GM23338 (cell line): ENCODE results near the gene ROPN1L. TPM values are rescaled to one million over a fixed set of nuclear protein-coding genes. Genes with fewer than 3 reads are reported as not detected.
A peak's percentile ranks its signal among the peaks of the same experiment; 100 is the strongest.
"Not testable (repeated sequence)": the region's sequence is repeated elsewhere in the genome, so short reads cannot be mapped to it uniquely, and the experiment has no call there.

Experiments used
- ATAC-seq: fragments of 200-7000 bp; cut with Tn5 transposase; 3 replicates; pipeline ENCODE4 v1.9.1; 2020
- DNase-seq: peaks from one replicate; pipeline ENCODE4 v3.0.0-alpha.2; 2015; ENCODE audit warnings: low spot score
- H2AFZ ChIP-seq: fragments of 200-600 bp; sonication (generic); 2 replicates; pipeline ENCODE4 v1.8.0; 2016; ENCODE audit warnings: antibody characterized with exemption, mild to moderate bottlenecking, moderate library complexity
- H3F3A ChIP-seq: fragments of 200-600 bp; sonication (generic); replicated peaks from 2 replicates; pipeline ENCODE4 v1.8.0; 2017; ENCODE audit warnings: antibody characterized with exemption, mixed run types, low read depth
- H3K27ac ChIP-seq: fragments of 200-600 bp; sonication (generic); 2 replicates; pipeline ENCODE4 v1.6.1; 2016; ENCODE audit warnings: low read depth
- H3K27me3 ChIP-seq: fragments of 200-600 bp; sonication (generic); 2 replicates; pipeline ENCODE4 v1.8.0; 2016; ENCODE audit warnings: mild to moderate bottlenecking, mixed run types, moderate library complexity; ENCODE audit not compliant: insufficient read depth
- H3K36me3 ChIP-seq: fragments of 200-600 bp; sonication (generic); 2 replicates; pipeline ENCODE4 v1.8.0; 2016; ENCODE audit warnings: mild to moderate bottlenecking; ENCODE audit not compliant: insufficient read depth
- H3K4me1 ChIP-seq: fragments of 200-600 bp; sonication (generic); 2 replicates; pipeline ENCODE4 v1.8.0; 2016; ENCODE audit warnings: mild to moderate bottlenecking, moderate library complexity; ENCODE audit not compliant: insufficient read depth
- H3K4me2 ChIP-seq: fragments of 200-600 bp; sonication (generic); 2 replicates; pipeline ENCODE4 v1.7.1; 2017; ENCODE audit warnings: mixed run types
- H3K4me3 ChIP-seq: fragments of 200-600 bp; sonication (generic); 2 replicates; pipeline ENCODE4 v1.6.1; 2016; ENCODE audit warnings: mixed run types
- H3K79me2 ChIP-seq: fragments of 200-600 bp; sonication (generic); replicated peaks from 2 replicates; pipeline ENCODE4 v1.8.0; 2017; ENCODE audit warnings: mild to moderate bottlenecking; ENCODE audit not compliant: insufficient read depth
- H3K9me2 ChIP-seq: fragments of 200-600 bp; sonication (generic); 2 replicates; pipeline ENCODE4 v1.8.0; 2017; ENCODE audit not compliant: insufficient read depth
- H4K20me1 ChIP-seq: fragments of 200-600 bp; sonication (generic); replicated peaks from 2 replicates; pipeline ENCODE4 v1.8.0; 2017; ENCODE audit warnings: mild to moderate bottlenecking; ENCODE audit not compliant: insufficient read depth
- H3K27ac Mint-ChIP-seq: 2 replicates; pipeline ENCODE4 v1.8.0; 2020; ENCODE audit warnings: inconsistent platforms, mild to moderate bottlenecking, moderate library complexity, mixed read lengths
- H3K27me3 Mint-ChIP-seq: 3 replicates; pipeline ENCODE4 v1.8.0; 2022; ENCODE audit warnings: low read depth, mild to moderate bottlenecking, moderate library complexity, mixed read lengths, inconsistent platforms; ENCODE audit not compliant: insufficient read depth, poor library complexity
- H3K36me3 Mint-ChIP-seq: 3 replicates; pipeline ENCODE4 v1.8.0; 2021; ENCODE audit warnings: low read depth, mild to moderate bottlenecking, inconsistent platforms, moderate library complexity, mixed read lengths
- H3K4me1 Mint-ChIP-seq: 3 replicates; pipeline ENCODE4 v1.8.0; 2020; ENCODE audit warnings: mild to moderate bottlenecking, inconsistent platforms, mixed read lengths
- H3K4me3 Mint-ChIP-seq: 3 replicates; pipeline ENCODE4 v1.8.0; 2021; ENCODE audit warnings: moderate library complexity, mild to moderate bottlenecking, inconsistent platforms, mixed read lengths
- H3K9me3 Mint-ChIP-seq: 3 replicates; pipeline ENCODE4 v1.8.0; 2020; ENCODE audit warnings: moderate library complexity, mild to moderate bottlenecking, inconsistent platforms, mixed read lengths
- EZH2 ChIP-seq: fragments of 200-600 bp; sonication (generic); IDR thresholded peaks from one replicate; pipeline ENCODE4 v1.8.0; 2017; ENCODE audit warnings: antibody characterized with exemption, mild to moderate bottlenecking, low read depth; ENCODE audit not compliant: unreplicated experiment
- POLR2AphosphoS5 ChIP-seq: IDR thresholded peaks from 2 replicates; pipeline ENCODE4 v1.6.1; 2016; ENCODE audit warnings: antibody characterized with exemption, low read depth
- STAT1 ChIP-seq: IDR thresholded peaks from one replicate; pipeline ENCODE4 v1.6.1; 2016; ENCODE audit warnings: antibody characterized with exemption; ENCODE audit not compliant: unreplicated experiment
- ZNF114 ChIP-seq: fragments of 250-450 bp; sonication (Bioruptor Pico); IDR thresholded peaks from 2 replicates; pipeline ENCODE4 v1.5.0; 2020; ENCODE audit warnings: mild to moderate bottlenecking, moderate library complexity
- long read RNA-seq: library from polyadenylated mRNA; unstranded; transcript quantifications from one replicate; pipeline ENCODE4 v2.0.0, GENCODE V29; 2020; ENCODE audit not compliant: unreplicated experiment
- polyA plus RNA-seq: library from polyadenylated mRNA; unstranded; fragments of >200 nt; fragmentation: Nextera tagmentation; extraction: Ambion mirVana; gene quantifications from 2 replicates; pipeline ENCODE4 v1.2.1, GENCODE V29; 2016
- total RNA-seq: library from RNA; depleted of rRNA; stranded (reverse); fragments of >200 nt; shearing (Covaris generic); gene quantifications from 2 replicates; pipeline ENCODE4 v1.2.3, GENCODE V29; 2014; rRNA removed
- TF ChIP-seq, protein P1 (sequence below), 2 experiments: fragments of 200-600 bp in 1 of 2; sonication (generic) in 1 of 2; conservative IDR thresholded peaks; 2 replicates each; pipeline versions ENCODE4 v1.5.1 to v1.6.1; 2016 to 2017; ENCODE audit warnings: antibody characterized with exemption in 2 of 2, low read depth in 2 of 2, mild to moderate bottlenecking in 2 of 2, moderate library complexity in 1 of 2

ROPN1L gene
- total RNA-seq: 1.0 TPM in 1 of 2 replicates, not detected in the other
- 0.57 TPM in 1 of 2 replicates, not detected in the other for polyA plus RNA-seq
- long read RNA-seq, partial matches to known transcripts: 0 of 1 reads
- long read RNA-seq, other reads (novel, unspliced or antisense): 1 of 1 reads

DNA sequence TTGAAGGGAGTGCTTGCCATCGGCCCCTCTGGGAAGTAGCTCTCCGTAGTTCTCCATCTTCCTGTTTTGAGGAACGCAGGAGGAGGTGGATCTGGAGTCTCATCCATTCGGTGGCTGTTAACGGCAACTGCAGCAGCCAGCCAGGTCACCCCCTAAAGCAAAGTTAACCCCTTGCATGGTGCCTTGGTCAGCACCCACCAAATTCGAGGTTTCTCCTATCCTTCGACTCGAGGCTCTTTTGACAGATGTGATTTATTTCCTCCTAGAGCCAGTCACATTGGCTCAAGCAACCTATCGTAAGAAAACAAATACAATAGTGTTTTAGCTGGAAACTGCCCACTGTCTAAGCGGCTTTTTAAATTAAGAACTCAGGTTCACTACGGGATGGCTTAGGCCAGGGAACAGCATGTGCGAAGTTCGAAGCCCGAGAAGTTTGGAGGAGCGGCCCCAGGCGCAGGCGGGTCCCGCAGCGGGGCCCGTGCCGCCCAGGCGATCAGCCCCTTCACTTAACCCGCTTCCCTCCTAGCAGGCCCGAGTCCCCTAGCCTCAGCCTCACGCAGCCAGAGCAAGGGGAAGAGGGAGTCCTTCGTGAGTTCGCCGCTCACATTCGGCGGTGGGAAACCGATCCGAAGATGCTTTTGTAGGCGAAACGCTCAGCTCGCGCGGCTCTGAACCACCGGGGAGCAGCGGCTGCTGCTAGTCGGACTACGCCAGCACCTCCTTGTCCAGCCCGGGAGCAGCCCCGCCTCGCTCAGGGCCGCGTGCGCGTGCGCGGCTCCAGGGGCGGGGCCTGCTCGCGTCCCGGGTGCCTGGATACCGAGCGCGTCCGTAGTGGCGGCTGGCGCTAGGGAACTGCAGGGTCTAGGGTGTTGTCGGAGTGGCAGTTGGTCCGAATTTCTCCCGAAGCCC lies at the start of gene ROPN1L:
Gene ROPN1L, plus strand, starts transcription at position 797 of the 909 bp plus-strand sequence. CDS start 289 bp downstream, outside the sequence.
- Histone ChIP-seq H3K36me3 (no peaks in the 10 kb centered on the region), H3K4me3 (peak within 1 kb of the TSS; percentile 85), H3K27me3 (peaks cover 20% of the 10 kb centered on the region), H3K4me2 (peak within 1 kb of the TSS; percentile 85), H4K20me1 (peaks cover 3% of the 10 kb centered on the region; the same call in 1 of the 2 replicates), H3K4me1 (peaks cover 3% of the 10 kb centered on the region; the same call in 1 of the 2 replicates), H2AFZ (peak within 1 kb of the TSS; percentile 92), H3K27ac (no peak within 1 kb of the TSS), H3K9me2 (no peaks in the 10 kb centered on the region), H3K79me2 (no peaks in the 10 kb centered on the region), H3F3A (peaks cover 14% of the 10 kb centered on the region)
- ATAC-seq (peak; percentile 94), DNase-seq (peak; percentile 93)
- Mint-ChIP-seq H3K27me3 (peaks cover 13% of the 10 kb centered on the region), H3K27ac (no peak within 1 kb of the TSS), H3K4me3 (peak within 1 kb of the TSS; percentile 80), H3K36me3 (no peaks in the 10 kb centered on the region), H3K9me3 (no peaks in the 10 kb centered on the region), H3K4me1 (peaks cover 4% of the 10 kb centered on the region; the same call in 1 of the 3 replicates)
- TF ChIP-seq POLR2AphosphoS5 (peak; percentile 70), EZH2 (peak; percentile 23), ZNF114 (CRISPR knock-in tag) (no peak), STAT1 (no peak)
- TF ChIP-seq, protein P1, sequence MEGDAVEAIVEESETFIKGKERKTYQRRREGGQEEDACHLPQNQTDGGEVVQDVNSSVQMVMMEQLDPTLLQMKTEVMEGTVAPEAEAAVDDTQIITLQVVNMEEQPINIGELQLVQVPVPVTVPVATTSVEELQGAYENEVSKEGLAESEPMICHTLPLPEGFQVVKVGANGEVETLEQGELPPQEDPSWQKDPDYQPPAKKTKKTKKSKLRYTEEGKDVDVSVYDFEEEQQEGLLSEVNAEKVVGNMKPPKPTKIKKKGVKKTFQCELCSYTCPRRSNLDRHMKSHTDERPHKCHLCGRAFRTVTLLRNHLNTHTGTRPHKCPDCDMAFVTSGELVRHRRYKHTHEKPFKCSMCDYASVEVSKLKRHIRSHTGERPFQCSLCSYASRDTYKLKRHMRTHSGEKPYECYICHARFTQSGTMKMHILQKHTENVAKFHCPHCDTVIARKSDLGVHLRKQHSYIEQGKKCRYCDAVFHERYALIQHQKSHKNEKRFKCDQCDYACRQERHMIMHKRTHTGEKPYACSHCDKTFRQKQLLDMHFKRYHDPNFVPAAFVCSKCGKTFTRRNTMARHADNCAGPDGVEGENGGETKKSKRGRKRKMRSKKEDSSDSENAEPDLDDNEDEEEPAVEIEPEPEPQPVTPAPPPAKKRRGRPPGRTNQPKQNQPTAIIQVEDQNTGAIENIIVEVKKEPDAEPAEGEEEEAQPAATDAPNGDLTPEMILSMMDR (conservative IDR thresholded peaks at IDR 0.05; ENCODE audit: low read depth in 2 of 2): no peak

DNA sequence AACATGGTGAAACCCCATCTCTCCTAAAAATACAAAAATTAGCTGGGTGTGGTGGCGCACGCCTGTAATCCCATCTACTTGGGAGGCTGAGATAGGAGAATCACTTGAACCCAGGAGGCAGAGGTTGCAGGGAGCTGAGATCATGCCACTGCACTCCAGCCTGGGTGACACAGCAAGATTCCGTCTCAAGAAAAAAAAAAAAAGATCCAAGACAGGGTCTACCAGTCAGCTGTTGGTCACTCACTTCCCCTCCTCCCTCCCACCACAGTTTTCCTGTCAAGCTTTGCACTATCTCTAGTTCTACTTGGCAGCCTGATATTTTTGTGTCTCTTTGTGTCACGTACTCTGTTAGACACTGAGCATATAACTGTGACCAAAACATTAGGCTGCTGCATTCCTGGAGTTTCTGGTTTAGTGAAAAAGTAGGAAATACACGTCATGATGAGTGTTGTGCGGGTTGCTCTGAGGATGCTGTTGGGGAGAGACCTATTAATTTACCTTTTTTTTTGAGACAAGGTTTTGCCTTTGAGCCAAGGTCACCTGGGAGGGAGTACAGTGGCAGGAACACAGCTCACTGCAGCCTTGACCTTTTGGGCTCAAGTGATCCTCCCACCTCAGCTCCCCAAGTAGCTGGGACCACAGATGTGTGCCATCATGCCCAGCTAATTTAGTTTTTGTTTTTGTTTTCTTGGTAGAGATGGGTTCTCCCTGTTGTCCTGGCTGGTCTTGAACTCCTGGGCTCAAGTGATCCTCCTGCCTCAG lies 48.9 kb upstream of the ROPN1L start:
- not testable (repeated sequence) for H3K27ac ChIP-seq, H3F3A ChIP-seq, H4K20me1 ChIP-seq, ATAC-seq, H3K4me1 ChIP-seq, H3K4me3 ChIP-seq, H2AFZ ChIP-seq, H3K9me2 ChIP-seq, H3K4me3 Mint-ChIP-seq, H3K9me3 Mint-ChIP-seq, H3K79me2 ChIP-seq, H3K4me2 ChIP-seq, H3K27me3 ChIP-seq, H3K4me1 Mint-ChIP-seq, DNase-seq, H3K27me3 Mint-ChIP-seq
- H3K36me3 Mint-ChIP-seq: peaks cover 51% of the 10 kb centered on the region
- peak overlapping the region; percentile 41; the same call in 1 of the 2 replicates for H3K27ac Mint-ChIP-seq
- H3K36me3 ChIP-seq: peaks cover 25% of the 10 kb centered on the region
